GM21576 (cell line): ENCODE data around the gene CAMTA1.

Source experiments
- ATAC-seq: cut with Tn5 transposase; IDR thresholded peaks from one replicate; pipeline ENCODE4 v1.9.1; 2021; ENCODE audit warnings: mild to moderate bottlenecking, moderate library complexity; ENCODE audit not compliant: unreplicated experiment

Gene CAMTA1

GRCh38 chr1:7609311-7609994 is 824.2 kb downstream of the CAMTA1 start:
- no peak for ATAC-seq

GRCh38 chr1:7610106-7610731 is 825.0 kb downstream of the CAMTA1 start:
- no peak for ATAC-seq

GRCh38 chr1:7610936-7611335 is 825.7 kb downstream of the CAMTA1 start:
- no peak for ATAC-seq

GRCh38 chr1:7611421-7612010 is 826.3 kb downstream of the CAMTA1 start:
- no peak for ATAC-seq

- no peak for ATAC-seq
Observed at GRCh38 chr1:7613106-7613850, 828.0 kb downstream of the CAMTA1 start.

- ATAC-seq, result no peak
Observed at GRCh38 chr1:7613851-7614205, 828.6 kb downstream of the CAMTA1 start.

GRCh38 chr1:7614576-7615074 is 829.4 kb downstream of the CAMTA1 start:
- no peak for ATAC-seq

GRCh38 chr1:7615138-7615537 is 829.9 kb downstream of the CAMTA1 start:
- ATAC-seq, result no peak

- ATAC-seq, result no peak
Observed at GRCh38 chr1:7616076-7616832, 831.0 kb downstream of the CAMTA1 start.

GRCh38 chr1:7616953-7617352 is 831.7 kb downstream of the CAMTA1 start:
- no peak for ATAC-seq

GRCh38 chr1:7617826-7618225 is 832.6 kb downstream of the CAMTA1 start:
- ATAC-seq, result no peak

GRCh38 chr1:7620196-7620595 is 834.9 kb downstream of the CAMTA1 start:
- no peak for ATAC-seq

GRCh38 chr1:7621334-7622219 is 836.3 kb downstream of the CAMTA1 start:
- no peak for ATAC-seq

- ATAC-seq, result no peak
Observed at GRCh38 chr1:7623842-7624241, 838.6 kb downstream of the CAMTA1 start.

GRCh38 chr1:7624791-7625355 is 839.6 kb downstream of the CAMTA1 start:
- no peak for ATAC-seq

- no peak for ATAC-seq
Observed at GRCh38 chr1:7625401-7625800, 840.1 kb downstream of the CAMTA1 start.

GRCh38 chr1:7628273-7628672 is 843.0 kb downstream of the CAMTA1 start:
- no peak for ATAC-seq

- ATAC-seq, result no peak
Observed at GRCh38 chr1:7629011-7629410, 843.8 kb downstream of the CAMTA1 start.

- ATAC-seq, result no peak
Observed at GRCh38 chr1:7629465-7630195, 844.4 kb downstream of the CAMTA1 start.
